Loucy (cell line): ENCODE data around the gene DTNA.

Experiments used
- CTCF ChIP-seq: fragments of 200-600 bp; sonication (generic); conservative IDR thresholded peaks from 2 replicates; pipeline ENCODE4 v1.5.1; 2014; ENCODE audit warnings: mild to moderate bottlenecking, antibody characterized with exemption, low read length
- EZH2phosphoT487 ChIP-seq: fragments of 200-600 bp; IDR thresholded peaks from 2 replicates; pipeline ENCODE4 v1.6.1; 2018; ENCODE audit warnings: antibody characterized with exemption, mild to moderate bottlenecking, moderate library complexity, borderline replicate concordance

- no peak for TF ChIP-seq EZH2phosphoT487
- TF ChIP-seq CTCF: no peak
These were observed 79.8 kb downstream of the DTNA start for GRCh38 chr18:34789768-34790344.
